ENCODE measurements around the gene MTMR3. TPM values are rescaled to one million over a fixed set of nuclear protein-coding genes. Genes with fewer than 3 reads are reported as not detected.
"Not testable (repeated sequence)": the region's sequence is repeated elsewhere in the genome, so short reads cannot be mapped to it uniquely, and the experiment has no call there.

Gene MTMR3
- polyA plus RNA-seq, 1 of the 3 experiments (the other 2 are of a cell fraction): 20.4 TPM

- TF ChIP-seq USF2 (IDR thresholded peaks at IDR 0.05; ENCODE audit: borderline replicate concordance, low read depth, low read length) (no peak), CHD2 (IDR thresholded peaks at IDR 0.05; ENCODE audit: low read length, partially characterized antibody) (no peak), TEAD4 (IDR thresholded peaks at IDR 0.05; ENCODE audit: borderline replicate concordance, insufficient read depth) (no peak), GABPA (IDR thresholded peaks at IDR 0.05; ENCODE audit: low read depth) (no peak), CTCF (IDR thresholded peaks at IDR 0.05) (no peak), USF1 (IDR thresholded peaks at IDR 0.05; ENCODE audit: borderline replicate concordance, low read depth) (no peak), RAD21 (IDR thresholded peaks at IDR 0.05; ENCODE audit: low read length) (no peak), FOXM1 (IDR thresholded peaks at IDR 0.05; ENCODE audit: low read depth) (no peak), NFIC (IDR thresholded peaks at IDR 0.05; ENCODE audit: borderline replicate concordance) (no peak), FOXJ3 (CRISPR knock-in tag; IDR thresholded peaks at IDR 0.05) (no peak), TCF12 (IDR thresholded peaks at IDR 0.05) (no peak), REST (IDR thresholded peaks at IDR 0.05; ENCODE audit: low read depth, low read length) (no peak), MEF2A (IDR thresholded peaks at IDR 0.05; ENCODE audit: borderline replicate concordance, low read depth) (no peak), POLR2AphosphoS5 (IDR thresholded peaks at IDR 0.05; ENCODE audit: low read depth, low read length) (no peak), EZH2phosphoT487 (IDR thresholded peaks at IDR 0.05; ENCODE audit: borderline replicate concordance, low read depth) (no peak), FOSL2 (IDR thresholded peaks at IDR 0.05; ENCODE audit: borderline replicate concordance, low read depth) (no peak), PBX3 (IDR thresholded peaks at IDR 0.05) (no peak), MAX (IDR thresholded peaks at IDR 0.05; ENCODE audit: low read depth) (no peak)
- Histone ChIP-seq H3K27ac (ENCODE audit: low read depth in 2 of 2, low read length in 1 of 2) (no peak overlapping the region), H3K4me3 (ENCODE audit: low read depth in 2 of 2, low read length in 1 of 2) (no peak overlapping the region), H3K9me2 (no peaks in the 10 kb centered on the region), H4K20me1 (ENCODE audit: insufficient read depth) (no peaks in the 10 kb centered on the region), H3K9ac (no peak overlapping the region), H3K79me2 (ENCODE audit: insufficient read depth) (no peaks in the 10 kb centered on the region), H3F3A (replicated peaks; ENCODE audit: insufficient read depth) (no peaks in the 10 kb centered on the region), H3K4me2 (no peak overlapping the region), H3K9me3 (no peaks in the 10 kb centered on the region), H3K4me1 (ENCODE audit: control insufficient read depth in 1 of 2, insufficient read depth in 2 of 2, low read depth in 1 of 2, low read length in 1 of 2) (peaks cover 0 to 6% of the 10 kb centered on the region in 2 experiments; a peak in 2 of 4 replicates), H3K36me3 (replicated peaks in 1 of 2; ENCODE audit: control insufficient read depth in 1 of 2, insufficient read depth in 2 of 2, low read length in 1 of 2) (no peaks in the 10 kb centered on the region), H2AFZ (ENCODE audit: low read depth) (no peak overlapping the region), H3K27me3 (ENCODE audit: insufficient read depth) (no peaks in the 10 kb centered on the region)
- ChIA-PET POLR2A (no interaction called here), CTCF (interaction anchor here (0.9 to 2.0 kb wide), 6 partner anchors 12 to 422 kb away, joined by 3 to 5 read pairs (median 4); no protein-coding TSS in a partner anchor)
- no peak for DNase-seq
- 46% methylated on average over 1 of the region's 1 CpG for WGBS (ENCODE audit: low lambda C conversion rate)
Measured at GRCh38 chr22:30057375-30057774, 174.4 kb downstream of the MTMR3 start.

- H3K4me2 ChIP-seq; H3K79me2 ChIP-seq (ENCODE audit: insufficient read depth); DNase-seq; H3K36me3 ChIP-seq (replicated peaks in 1 of 2; ENCODE audit: control insufficient read depth in 1 of 2, insufficient read depth in 2 of 2, low read length in 1 of 2); POLR2A ChIA-PET; H3K9me3 ChIP-seq; H3K4me3 ChIP-seq (ENCODE audit: low read depth in 2 of 2, low read length in 1 of 2); H4K20me1 ChIP-seq (ENCODE audit: insufficient read depth); H3K9ac ChIP-seq; H3K4me1 ChIP-seq (ENCODE audit: control insufficient read depth in 1 of 2, insufficient read depth in 2 of 2, low read depth in 1 of 2, low read length in 1 of 2); H3K27ac ChIP-seq (ENCODE audit: low read depth in 2 of 2, low read length in 1 of 2); H2AFZ ChIP-seq (ENCODE audit: low read depth); H3K27me3 ChIP-seq (ENCODE audit: insufficient read depth); CTCF ChIA-PET; H3F3A ChIP-seq (replicated peaks; ENCODE audit: insufficient read depth); H3K9me2 ChIP-seq: not testable (repeated sequence)
- WGBS (ENCODE audit: low lambda C conversion rate): 86% methylated on average over 22 of the region's 22 CpGs
Measured at GRCh38 chr22:30059346-30060020, 176.5 kb downstream of the MTMR3 start.
